GM10266 (cell line): Measurements from ENCODE around the gene OR1J1.

Experiments used
- DNase-seq: peaks from one replicate; pipeline ENCODE4 v3.0.0; 2012; ENCODE audit errors: extremely low spot score
- CTCF ChIP-seq: IDR thresholded peaks from 2 replicates; pipeline ENCODE4 v1.5.1; 2012; ENCODE audit warnings: mild to moderate bottlenecking, low read depth; ENCODE audit not compliant: control insufficient read depth, insufficient read depth; ENCODE audit errors: missing control alignments

OR1J1 gene

GRCh38 chr9:122506964-122507363 is 29.2 kb upstream of the OR1J1 start:
- no peak for TF ChIP-seq CTCF
- DNase-seq: no peak

- peak; percentile 46 for DNase-seq
- TF ChIP-seq CTCF: peak; percentile 74
Observed at GRCh38 chr9:122498883-122499288, 21.2 kb upstream of the OR1J1 start.

- TF ChIP-seq CTCF: no peak
- no peak for DNase-seq
Observed at GRCh38 chr9:122479062-122479461, 1.3 kb upstream of the OR1J1 start.

- TF ChIP-seq CTCF: no peak
- no peak for DNase-seq
Observed at GRCh38 chr9:122477346-122477745, 380 bp downstream of the OR1J1 start.

- no peak for TF ChIP-seq CTCF
- no peak for DNase-seq
Observed at GRCh38 chr9:122475717-122476116, 2.0 kb downstream of the OR1J1 start.

GRCh38 chr9:122474561-122474960 is 3.2 kb downstream of the OR1J1 start:
- DNase-seq: no peak
- TF ChIP-seq CTCF: no peak

- no peak for TF ChIP-seq CTCF
- DNase-seq: no peak
Observed at GRCh38 chr9:122468735-122469134, 9.0 kb downstream of the OR1J1 start.
